HG03039 (cell line): Measurements from ENCODE around the gene KLHL30.

Experiments
- ATAC-seq: cut with Tn5 transposase; IDR thresholded peaks from one replicate; pipeline ENCODE4 v1.9.1; 2021; ENCODE audit warnings: mild to moderate bottlenecking, moderate library complexity; ENCODE audit not compliant: unreplicated experiment

The KLHL30 gene

DNA sequence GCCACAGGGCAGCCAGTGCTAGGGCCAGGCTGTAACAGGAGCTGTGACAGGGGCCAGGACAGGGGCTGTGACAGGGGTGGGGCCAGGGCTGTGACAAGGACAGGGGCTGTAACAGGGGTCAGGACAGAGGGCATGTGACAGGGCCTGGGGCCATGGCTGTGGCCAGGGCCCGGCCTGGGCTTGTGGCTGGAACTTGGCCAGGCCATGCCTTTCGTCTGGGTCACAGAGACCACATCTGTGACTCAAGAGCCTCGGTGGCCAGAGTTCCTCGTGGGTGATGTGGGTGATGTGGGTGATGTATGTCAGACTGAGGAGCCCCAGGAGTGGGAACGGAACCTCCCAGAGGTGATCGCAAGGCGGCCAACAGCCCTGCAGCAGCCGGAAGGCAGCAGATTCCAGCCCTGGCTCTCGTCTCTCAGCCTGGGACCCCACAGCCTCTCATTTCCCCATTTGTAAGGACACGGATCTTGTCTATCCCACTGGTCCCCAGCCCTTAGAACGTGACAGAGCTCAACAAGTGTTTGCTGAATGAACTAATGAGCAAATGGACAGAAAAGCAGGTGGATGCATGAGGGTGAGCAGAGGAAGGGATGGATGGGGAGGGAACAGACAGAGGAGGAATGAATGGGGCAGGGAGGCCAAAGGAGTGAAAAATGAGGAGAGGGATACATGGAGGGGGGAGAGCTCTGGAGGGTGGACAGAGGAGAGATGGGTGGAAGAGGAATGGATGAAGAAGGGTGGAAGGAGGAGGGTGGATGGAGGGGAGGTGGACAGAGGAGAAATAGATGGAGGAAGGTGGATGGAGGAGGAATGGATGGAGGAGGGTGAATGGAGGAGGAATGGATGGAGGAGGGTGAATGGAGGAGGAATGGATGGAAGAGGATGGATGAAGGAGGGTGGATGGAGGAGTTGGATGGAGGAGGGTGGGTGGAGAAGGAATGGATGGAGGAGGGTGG lies 21.0 kb upstream of the KLHL30 start:
- ATAC-seq = no peak

DNA sequence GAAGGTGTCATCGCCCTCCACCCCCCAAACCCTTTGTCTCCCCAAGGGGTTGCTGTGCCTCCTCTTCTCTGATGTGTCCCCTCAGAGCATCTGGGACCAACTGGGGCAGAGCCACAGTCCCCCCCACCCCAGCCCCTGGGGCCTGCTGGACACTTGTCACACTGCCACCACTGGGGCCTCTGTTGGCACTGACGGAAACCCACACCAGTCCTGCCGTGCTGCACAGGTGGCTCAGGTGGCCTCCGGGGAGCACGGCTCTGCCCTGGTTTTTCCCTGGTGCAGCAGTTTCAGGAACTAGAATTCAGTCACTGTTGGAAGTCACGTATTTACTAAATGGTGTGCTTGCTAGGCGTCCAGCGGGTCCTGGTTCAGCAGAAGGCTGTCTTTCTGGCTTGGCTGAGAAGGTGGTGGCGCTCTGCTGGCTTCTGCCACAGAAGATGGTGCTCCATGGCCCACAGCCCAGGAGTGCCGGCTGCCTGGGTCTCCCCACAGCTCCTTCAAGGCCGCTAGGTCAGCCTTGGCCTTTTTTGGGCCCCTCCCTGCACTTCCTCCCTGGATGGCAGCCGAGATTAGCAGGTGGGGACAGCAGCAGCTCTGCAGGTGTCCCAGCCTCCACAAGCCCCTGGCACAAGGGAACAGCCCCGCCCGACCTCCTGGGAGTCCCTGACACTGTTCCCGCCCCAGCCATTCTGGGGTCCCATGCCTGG lies 18.6 kb upstream of the KLHL30 start:
- no peak for ATAC-seq

DNA sequence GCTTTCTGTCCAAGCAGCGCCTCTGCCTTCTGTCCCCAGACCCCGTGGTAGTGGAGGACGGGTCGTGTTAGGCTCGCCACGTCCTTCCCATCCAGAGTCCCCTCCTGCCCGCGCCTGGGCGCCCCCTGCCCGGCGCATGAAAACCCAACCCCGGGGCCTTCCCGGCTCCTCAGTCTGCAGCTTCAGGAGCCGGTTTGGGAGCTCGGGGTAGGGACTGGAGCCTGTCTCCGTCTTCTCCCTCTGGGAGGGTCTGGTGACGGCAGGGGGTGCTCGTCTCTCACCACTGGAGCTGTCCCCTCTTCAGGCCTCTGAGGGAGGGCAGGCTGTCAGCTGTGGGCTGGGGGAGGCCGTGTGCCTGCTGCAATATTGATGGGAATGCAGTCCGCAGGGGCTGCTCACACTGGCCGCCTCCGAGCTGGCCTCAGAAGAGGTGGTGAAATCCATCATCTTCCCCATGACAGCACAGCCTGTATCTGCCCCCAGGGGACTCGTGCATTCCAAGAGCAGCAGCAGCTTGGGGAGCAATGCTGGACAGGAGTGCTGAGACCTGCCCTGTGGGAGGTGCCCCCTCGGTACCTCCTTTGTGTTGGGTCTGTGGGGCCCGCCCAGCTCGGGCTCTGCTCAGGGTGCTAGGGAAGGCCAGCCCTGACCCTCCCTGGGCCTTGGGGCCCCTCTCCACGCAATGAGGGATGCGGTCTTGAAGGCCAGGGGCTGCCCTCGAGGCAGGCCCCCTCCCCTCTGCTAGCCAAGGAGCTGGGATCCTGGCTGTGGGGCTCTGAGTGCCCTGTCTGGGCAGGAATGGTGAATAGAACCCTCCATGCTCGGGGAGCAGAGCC lies 17.8 kb upstream of the KLHL30 start:
- ATAC-seq = no peak

- no peak for ATAC-seq
Measured at GRCh38 chr2:238121511-238122286, 16.8 kb upstream of the KLHL30 start.

GRCh38 chr2:238122287-238123217 lies 15.9 kb upstream of the KLHL30 start:
- no peak for ATAC-seq

DNA sequence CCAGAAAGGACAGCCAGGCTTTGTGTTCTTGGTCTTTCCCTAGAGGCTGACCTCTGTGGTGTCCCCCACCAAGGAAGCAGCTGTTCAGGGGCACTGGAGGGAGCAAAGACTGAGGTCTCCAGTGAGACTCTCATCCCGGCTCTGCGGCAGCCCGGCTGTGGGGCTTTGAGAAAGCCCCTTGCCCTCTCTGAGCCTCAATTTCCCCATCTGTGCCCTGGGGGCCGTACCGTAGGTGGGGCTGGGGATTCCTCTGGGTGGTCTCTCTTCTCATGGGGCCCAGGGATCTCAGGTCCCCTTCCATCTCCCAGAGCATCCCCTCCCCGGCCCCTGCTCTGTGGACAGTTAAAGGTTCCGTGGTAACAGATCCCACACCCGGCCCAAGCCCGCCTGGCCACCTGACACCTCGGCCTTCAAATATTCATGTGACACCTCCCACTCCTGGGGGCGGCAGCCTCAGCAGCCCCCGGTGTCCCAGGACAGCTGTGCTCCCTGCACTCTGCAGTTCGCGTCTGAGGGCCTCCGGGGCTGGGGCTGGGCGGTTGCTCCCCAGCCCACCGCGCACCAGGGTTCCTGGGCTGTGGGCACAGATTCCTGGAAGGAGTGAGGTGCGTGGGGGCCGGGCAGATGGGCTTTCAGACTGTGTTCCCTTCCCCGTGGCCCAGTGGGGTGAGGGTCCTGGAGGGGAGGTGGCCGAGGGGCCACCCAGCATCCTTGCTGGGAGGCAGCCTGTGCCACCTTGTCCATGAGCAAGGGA lies 15.1 kb upstream of the KLHL30 start:
- no peak for ATAC-seq

DNA sequence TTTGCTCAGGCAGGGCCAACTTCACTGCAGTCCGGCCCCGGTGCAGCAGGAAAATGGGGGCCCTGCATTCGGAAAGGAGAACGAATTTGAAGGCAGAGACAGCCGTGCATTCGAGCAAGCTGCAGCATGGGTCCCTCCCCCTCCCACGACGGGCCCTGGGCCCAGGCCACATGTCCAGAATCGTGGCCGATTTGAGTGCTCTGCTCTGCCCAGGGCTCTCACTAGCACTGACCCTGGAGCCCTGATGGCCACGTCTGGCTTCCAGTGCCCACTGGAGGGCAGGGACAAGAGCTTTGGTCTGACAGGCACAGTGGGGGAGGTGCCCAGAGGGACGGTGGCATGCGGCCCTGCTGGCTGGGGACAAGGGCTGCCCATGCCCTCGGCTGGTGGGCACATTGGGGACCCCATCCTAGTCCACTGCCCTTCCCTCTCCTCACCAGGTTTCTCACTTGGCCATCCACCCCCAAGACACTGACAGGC lies 14.4 kb upstream of the KLHL30 start:
- ATAC-seq = no peak

DNA sequence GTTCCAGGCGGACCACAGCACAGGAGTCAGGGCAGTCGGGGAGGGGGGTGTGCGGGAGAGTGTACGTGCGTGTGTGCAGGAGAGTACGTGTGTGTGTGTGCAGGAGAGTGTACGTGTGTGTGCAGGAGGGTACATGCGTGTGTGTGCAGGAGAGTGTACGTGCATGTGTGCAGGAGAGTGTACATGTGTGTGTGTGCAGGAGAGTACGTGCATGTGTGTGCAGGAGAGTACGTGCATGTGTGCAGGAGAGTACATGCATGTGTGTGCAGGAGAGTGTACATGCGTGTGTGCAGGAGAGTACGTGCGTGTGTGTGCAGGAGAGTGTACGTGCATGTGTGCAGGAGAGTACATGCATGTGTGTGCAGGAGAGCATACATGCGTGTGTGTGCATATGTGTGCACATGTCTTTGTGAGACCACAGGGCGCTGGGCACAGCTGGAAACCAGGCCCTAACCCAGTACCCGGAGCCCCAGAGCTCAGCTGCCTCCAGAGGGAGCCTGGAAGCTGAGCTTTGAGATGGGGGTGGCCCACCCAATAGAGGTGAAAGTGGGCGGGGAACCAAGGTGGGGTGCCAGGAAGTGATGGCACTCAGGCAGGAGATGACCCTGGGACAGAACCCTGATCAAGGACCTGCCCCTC lies 13.9 kb upstream of the KLHL30 start:
- no peak for ATAC-seq

DNA sequence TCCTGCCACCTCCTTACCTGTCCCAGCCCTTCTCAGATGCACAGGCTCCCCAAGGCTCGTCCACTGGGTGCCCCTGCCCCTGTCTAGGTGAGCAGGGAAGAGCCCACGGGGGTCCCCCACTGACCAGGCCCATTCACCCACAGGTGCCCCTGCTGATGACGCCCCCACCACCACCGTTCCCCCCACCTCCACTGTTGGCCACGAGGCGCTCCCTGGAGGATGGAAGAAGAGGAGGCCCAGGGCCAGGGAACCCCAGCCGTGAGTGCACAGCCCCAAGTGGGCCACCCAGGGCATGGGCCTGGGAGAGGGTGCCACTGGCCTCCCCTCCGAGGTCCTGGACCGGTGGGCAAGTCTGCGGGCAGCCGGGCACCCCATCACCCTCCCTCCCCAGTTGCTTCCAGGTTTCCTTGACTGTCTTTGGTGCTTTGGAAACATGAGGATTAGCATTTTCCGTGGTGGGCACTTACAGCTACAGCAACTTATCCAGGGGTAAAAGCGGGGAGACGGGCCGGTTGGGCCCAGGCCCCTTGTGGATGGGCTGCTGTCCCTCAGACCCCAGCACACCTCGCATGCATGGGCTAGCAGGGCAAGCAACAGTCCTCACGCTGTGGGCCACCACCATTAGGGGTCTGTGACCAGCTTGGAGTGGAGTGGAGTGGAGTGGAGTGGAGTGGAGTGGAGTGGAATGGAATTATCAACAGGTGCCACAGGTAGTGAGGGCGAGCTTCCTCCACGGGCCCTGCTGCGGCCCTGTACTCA lies 13.2 kb upstream of the KLHL30 start:
- ATAC-seq = no peak

DNA sequence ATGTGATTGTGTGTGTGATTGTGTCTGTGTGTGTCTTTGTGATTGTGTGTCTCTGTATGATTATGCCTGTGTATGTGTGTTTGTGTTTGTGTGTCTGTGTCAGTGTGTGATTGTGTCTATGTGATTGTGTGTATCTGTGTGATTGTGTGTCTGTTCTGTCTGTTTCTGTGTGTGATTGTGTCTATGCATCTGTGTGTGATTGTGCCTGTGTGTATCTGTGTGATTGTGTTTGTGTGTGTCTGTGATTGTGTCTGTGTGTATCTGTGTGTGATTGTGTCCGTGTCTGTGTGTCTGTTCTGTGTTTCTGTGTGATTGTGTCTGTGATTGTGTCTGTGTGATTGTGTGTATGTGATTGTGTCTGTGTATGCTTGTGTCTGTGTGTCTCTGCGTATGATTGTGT lies 12.1 kb upstream of the KLHL30 start:
- ATAC-seq = no peak

GRCh38 chr2:238126775-238127164 lies 11.7 kb upstream of the KLHL30 start:
- no peak for ATAC-seq

DNA sequence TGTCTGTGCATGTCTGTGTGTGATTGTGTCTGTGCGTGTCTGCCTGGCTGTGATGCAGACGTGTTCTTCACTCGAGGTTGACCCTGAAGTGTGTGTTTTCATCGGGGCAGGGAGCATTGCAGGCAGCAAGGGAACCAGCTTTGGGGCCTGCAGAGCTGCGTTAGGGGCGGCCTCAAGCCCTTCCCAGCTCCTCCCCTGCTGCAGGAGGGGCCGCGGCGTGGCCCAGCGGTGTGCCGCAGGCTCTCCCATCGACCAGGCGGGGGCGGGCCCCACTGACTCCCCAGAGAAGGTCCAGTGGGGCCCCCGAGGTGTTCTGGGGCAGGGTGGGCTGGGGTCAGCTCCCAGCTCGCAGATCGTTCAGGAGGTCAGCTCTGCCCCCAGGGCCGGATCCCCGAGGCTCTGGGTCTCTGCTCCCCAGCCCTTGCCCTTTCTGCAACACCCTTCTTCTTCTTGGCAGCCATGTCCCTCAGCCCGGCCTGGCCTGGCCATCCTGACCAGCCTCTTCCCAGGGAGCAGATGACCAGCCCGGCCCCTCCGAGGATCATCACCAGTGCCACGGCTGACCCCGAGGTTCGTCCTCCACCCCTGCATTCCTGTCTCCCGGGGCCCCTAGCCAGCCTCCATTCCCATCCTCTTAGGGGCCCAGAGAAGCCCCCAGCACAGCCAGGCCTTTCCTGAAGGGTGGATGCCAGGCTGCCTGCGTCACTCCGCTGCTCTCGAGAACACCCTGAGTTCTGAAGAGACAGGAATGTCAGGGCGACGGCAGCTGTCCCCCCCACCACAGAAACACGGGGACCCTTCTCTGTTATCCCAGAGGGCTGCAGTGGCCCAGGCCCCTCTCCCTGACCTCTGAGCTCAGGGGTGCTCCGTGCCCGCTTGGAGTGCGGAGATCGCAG lies 11.1 kb upstream of the KLHL30 start:
- no peak for ATAC-seq

DNA sequence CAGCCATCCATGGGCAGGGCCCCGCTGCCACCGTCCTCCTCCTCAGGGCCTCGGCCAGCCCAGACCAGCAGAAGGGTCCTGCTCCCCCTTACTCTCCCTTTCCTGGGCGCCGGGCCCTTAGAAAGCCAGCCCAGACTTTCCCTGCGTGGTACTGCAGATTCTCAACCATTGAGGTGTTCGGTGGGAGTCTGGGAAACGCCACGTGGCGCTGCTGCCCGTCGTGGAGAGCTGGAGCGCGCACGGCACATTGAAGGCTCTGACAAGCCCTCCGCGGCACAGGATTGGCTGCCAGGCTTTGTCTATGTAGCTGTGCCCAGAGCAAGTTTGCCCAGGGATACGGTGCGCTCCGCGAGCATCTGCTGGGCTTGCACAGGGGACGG lies 10.4 kb upstream of the KLHL30 start:
- ATAC-seq = no peak

DNA sequence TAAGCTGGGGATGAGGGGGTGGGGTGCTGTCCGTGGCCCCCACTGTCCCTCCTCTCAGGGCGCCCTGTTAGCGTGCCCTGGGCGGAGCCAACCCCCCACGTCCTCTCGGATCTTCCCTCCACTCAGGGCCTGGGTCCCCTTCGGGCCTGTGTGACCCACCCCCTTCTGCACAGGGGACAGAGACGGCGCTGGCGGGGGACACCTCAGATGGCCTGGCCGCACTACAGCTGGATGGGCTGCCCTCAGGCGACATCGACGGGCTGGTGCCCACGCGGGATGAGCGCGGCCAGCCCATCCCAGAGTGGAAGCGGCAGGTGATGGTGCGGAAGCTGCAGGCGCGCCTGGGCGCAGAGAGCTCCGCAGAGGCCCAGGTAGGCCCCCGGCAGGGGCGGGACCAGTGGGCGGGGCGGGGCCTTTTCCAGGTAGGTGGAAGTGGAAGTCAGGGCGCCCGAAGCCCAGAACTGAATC lies 9.9 kb upstream of the KLHL30 start:
- no peak for ATAC-seq

DNA sequence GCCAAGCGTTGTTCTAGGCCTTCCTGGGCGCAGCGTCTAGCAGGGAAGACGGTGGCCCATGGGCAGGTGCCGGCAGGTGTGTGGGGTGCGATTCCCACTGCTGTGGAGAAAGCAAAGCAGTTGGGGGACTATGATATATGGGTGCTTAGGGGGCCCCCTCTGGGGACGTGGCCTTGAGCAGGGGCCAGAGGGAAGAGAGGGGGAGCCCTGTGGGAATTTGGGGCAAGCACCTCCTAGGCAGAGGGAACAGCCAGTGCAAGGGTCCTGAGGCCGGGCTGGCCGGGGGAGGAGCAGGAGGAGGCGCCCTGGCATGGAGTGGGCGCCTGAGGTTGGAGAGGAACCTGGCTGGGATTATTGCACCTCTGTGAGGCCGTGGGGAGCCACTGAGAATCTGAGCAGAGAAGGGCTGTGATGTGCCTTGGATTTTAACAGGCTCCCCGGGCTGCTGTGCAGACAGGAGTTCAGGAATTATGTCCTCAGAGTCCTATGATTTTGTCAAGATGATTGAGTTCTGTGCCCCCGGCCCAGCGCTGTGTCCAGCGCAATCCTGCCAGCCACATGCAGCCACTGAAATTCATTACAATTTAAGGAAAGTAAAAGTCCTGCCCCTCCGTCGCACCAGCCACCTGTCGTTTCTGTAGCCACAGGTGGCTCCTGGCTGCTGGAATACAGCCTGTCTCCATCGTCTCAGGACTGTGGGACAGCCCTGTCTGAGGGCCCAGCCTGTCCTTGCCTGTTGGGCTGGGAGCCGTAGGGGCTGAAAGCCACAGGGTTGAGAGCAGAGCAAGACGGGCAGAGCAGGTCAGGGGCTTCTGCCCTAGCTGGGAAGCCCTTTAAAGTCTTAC lies 9.1 kb upstream of the KLHL30 start:
- ATAC-seq = no peak
